ENCODE measurements around the gene SHISA9. TPM values are rescaled to one million over a fixed set of nuclear protein-coding genes. Genes with fewer than 3 reads are reported as not detected.

Gene SHISA9
- total RNA-seq, 2 donors from 2014 or later, result 0.41 to 0.47 TPM

DNA sequence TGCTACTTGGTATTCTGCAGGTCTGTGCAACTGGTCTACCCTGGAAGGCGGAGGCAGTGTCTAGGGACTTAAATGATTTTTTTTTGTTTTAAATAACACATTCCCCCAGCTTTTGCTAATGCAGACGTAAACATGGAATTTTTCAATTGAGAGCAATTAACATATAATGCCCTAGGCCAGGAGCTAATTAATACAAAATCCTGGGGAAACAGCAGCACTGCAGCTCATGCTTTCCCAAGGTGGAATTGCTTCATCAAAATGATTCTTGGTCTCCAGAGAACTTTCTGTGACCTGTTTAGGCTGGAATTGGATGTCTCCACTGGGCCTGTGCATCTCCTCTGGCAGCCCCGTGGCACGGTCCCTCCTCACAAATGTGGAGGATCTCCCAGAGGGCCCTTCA, 50.6 kb downstream of the SHISA9 start:
- Histone ChIP-seq H3K4me3 (no peak overlapping the region), H3K27ac (no peak overlapping the region), H3K4me1 (no peaks in the 10 kb centered on the region), H3K27me3 (no peaks in the 10 kb centered on the region), H3K36me3 (no peaks in the 10 kb centered on the region), H3K9me3 (no peaks in the 10 kb centered on the region)
- TF ChIP-seq, protein P1, sequence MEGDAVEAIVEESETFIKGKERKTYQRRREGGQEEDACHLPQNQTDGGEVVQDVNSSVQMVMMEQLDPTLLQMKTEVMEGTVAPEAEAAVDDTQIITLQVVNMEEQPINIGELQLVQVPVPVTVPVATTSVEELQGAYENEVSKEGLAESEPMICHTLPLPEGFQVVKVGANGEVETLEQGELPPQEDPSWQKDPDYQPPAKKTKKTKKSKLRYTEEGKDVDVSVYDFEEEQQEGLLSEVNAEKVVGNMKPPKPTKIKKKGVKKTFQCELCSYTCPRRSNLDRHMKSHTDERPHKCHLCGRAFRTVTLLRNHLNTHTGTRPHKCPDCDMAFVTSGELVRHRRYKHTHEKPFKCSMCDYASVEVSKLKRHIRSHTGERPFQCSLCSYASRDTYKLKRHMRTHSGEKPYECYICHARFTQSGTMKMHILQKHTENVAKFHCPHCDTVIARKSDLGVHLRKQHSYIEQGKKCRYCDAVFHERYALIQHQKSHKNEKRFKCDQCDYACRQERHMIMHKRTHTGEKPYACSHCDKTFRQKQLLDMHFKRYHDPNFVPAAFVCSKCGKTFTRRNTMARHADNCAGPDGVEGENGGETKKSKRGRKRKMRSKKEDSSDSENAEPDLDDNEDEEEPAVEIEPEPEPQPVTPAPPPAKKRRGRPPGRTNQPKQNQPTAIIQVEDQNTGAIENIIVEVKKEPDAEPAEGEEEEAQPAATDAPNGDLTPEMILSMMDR (IDR thresholded peaks at IDR 0.05), result no peak
- no peak for DNase-seq (ENCODE audit: low spot score)

DNA sequence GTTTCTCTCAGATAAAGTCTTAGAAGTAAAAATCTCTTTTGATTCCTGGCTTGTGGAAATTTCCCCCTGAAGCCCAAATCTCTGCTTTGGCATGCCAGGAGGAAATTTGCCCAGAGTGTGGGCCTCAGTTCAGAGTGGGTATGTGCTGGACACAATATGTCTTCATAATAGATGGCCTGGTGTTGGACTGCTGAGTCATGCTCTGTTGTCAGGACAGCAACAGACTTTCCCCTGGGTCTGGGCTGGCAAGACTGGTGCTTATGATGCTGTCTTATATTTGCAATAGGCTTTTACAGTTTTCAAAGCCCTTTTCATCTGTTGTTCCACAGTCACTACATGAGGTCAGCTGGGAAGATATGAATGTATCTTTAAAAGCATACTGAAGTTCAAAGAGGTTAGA, 57.0 kb downstream of the SHISA9 start:
- Histone ChIP-seq H3K9me3 (peaks cover 0 to 7% of the 10 kb centered on the region in 2 donors), H3K36me3 (no peaks in the 10 kb centered on the region), H3K27me3 (no peaks in the 10 kb centered on the region), H3K4me1 (no peaks in the 10 kb centered on the region), H3K27ac (no peak overlapping the region), H3K4me3 (no peak overlapping the region)
- no peak for DNase-seq (ENCODE audit: low spot score)
- TF ChIP-seq, protein P1 (IDR thresholded peaks at IDR 0.05), result no peak

- Histone ChIP-seq H3K36me3 (no peaks in the 10 kb centered on the region), H3K4me3 (no peak overlapping the region), H3K27me3 (no peaks in the 10 kb centered on the region), H3K9me3 (peaks cover 0 to 7% of the 10 kb centered on the region in 2 donors), H3K27ac (no peak overlapping the region), H3K4me1 (no peaks in the 10 kb centered on the region)
- TF ChIP-seq, protein P1 (IDR thresholded peaks at IDR 0.05), result no peak
- DNase-seq (ENCODE audit: low spot score), result no peak
These were observed 57.7 kb downstream of the SHISA9 start for GRCh38 chr16:12959072-12959471.

DNA sequence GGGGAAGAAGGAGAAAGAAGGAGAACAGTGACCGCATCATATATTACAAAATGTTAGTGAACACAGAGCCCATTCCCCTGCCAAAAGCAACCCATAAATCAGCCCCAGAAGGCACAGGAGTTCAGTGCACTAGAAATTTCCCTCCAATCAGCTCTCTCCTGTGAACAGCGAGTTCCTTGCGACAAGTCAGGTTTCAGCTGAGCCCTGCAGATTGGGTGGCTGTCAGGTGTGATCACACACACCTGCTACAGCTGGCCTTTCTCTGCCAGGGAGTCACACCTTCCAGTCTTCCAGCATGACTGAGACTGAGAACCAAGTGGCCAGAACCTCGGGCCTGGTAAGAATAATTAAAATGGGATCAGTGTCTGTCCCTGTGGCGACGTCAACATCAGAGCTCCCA, 60.2 kb downstream of the SHISA9 start:
- H3K4me1 ChIP-seq, result no peaks in the 10 kb centered on the region
- H3K9me3 ChIP-seq, result peaks cover 0 to 7% of the 10 kb centered on the region in 2 donors
- no peak for DNase-seq (ENCODE audit: low spot score)
- TF ChIP-seq, protein P1 (IDR thresholded peaks at IDR 0.05), result no peak
- H3K27me3 ChIP-seq, result no peaks in the 10 kb centered on the region
- no peak overlapping the region for H3K27ac ChIP-seq
- no peaks in the 10 kb centered on the region for H3K36me3 ChIP-seq
- no peak overlapping the region for H3K4me3 ChIP-seq

GRCh38 chr16:12964461-12964860, 63.1 kb downstream of the SHISA9 start:
- Histone ChIP-seq H3K4me1 (no peaks in the 10 kb centered on the region), H3K4me3 (no peak overlapping the region), H3K36me3 (no peaks in the 10 kb centered on the region), H3K27ac (no peak overlapping the region), H3K9me3 (peaks cover 0 to 7% of the 10 kb centered on the region in 2 donors), H3K27me3 (no peaks in the 10 kb centered on the region)
- DNase-seq (ENCODE audit: low spot score), result no peak
- TF ChIP-seq, protein P1 (IDR thresholded peaks at IDR 0.05), result no peak

- no peak overlapping the region for H3K4me3 ChIP-seq
- no peaks in the 10 kb centered on the region for H3K4me1 ChIP-seq
- H3K27ac ChIP-seq, result no peak overlapping the region
- no peaks in the 10 kb centered on the region for H3K27me3 ChIP-seq
- DNase-seq (ENCODE audit: low spot score), result no peak
- no peaks in the 10 kb centered on the region for H3K36me3 ChIP-seq
- peaks cover 0 to 7% of the 10 kb centered on the region in 2 donors for H3K9me3 ChIP-seq
- TF ChIP-seq, protein P1 (IDR thresholded peaks at IDR 0.05), result no peak
These were observed 63.9 kb downstream of the SHISA9 start for GRCh38 chr16:12965274-12965804.
